ENCODE measurements around the gene LSM5.

The LSM5 gene

GRCh38 chr7:32524631-32525030, 34.5 kb upstream of the LSM5 start:
- DNase-seq (ENCODE audit: low read depth), result no peak
- Histone ChIP-seq H3K27me3 (replicated peaks; ENCODE audit: control insufficient read depth, insufficient read depth, low read length) (no peaks in the 10 kb centered on the region), H3K36me3 (ENCODE audit: control insufficient read depth, insufficient read depth, low read length, severe bottlenecking) (no peaks in the 10 kb centered on the region), H3K9me3 (ENCODE audit: control insufficient read depth, low read length) (peaks cover 1% of the 10 kb centered on the region), H3K4me3 (ENCODE audit: low read length) (no peak overlapping the region), H3K4me1 (ENCODE audit: control insufficient read depth, insufficient read depth, low read length) (no peaks in the 10 kb centered on the region), H3K9ac (ENCODE audit: low read length) (no peak overlapping the region)

- H3K4me3 ChIP-seq (ENCODE audit: low read length), result no peak overlapping the region
- H3K4me1 ChIP-seq (ENCODE audit: control insufficient read depth, insufficient read depth, low read length), result no peaks in the 10 kb centered on the region
- no peaks in the 10 kb centered on the region for H3K27me3 ChIP-seq (replicated peaks; ENCODE audit: control insufficient read depth, insufficient read depth, low read length)
- H3K36me3 ChIP-seq (ENCODE audit: control insufficient read depth, insufficient read depth, low read length, severe bottlenecking), result no peaks in the 10 kb centered on the region
- no peak for DNase-seq (ENCODE audit: low read depth)
- peaks cover 9% of the 10 kb centered on the region for H3K9me3 ChIP-seq (ENCODE audit: control insufficient read depth, low read length)
- no peak overlapping the region for H3K9ac ChIP-seq (ENCODE audit: low read length)
Observed at GRCh38 chr7:32522746-32523530, 32.8 kb upstream of the LSM5 start.

- Histone ChIP-seq H3K4me3 (ENCODE audit: low read length) (no peak overlapping the region), H3K4me1 (ENCODE audit: control insufficient read depth, insufficient read depth, low read length) (no peaks in the 10 kb centered on the region), H3K9ac (ENCODE audit: low read length) (no peak overlapping the region), H3K9me3 (ENCODE audit: control insufficient read depth, low read length) (peaks cover 9% of the 10 kb centered on the region), H3K36me3 (ENCODE audit: control insufficient read depth, insufficient read depth, low read length, severe bottlenecking) (no peaks in the 10 kb centered on the region), H3K27me3 (replicated peaks; ENCODE audit: control insufficient read depth, insufficient read depth, low read length) (no peaks in the 10 kb centered on the region)
- DNase-seq (ENCODE audit: low read depth), result no peak
Observed at GRCh38 chr7:32519763-32520162, 29.6 kb upstream of the LSM5 start.

- DNase-seq (ENCODE audit: low read depth), result no peak
- H3K4me3 ChIP-seq (ENCODE audit: low read length), result no peak overlapping the region
- H3K27me3 ChIP-seq (replicated peaks; ENCODE audit: control insufficient read depth, insufficient read depth, low read length), result no peaks in the 10 kb centered on the region
- no peak overlapping the region for H3K9ac ChIP-seq (ENCODE audit: low read length)
- no peaks in the 10 kb centered on the region for H3K4me1 ChIP-seq (ENCODE audit: control insufficient read depth, insufficient read depth, low read length)
- H3K9me3 ChIP-seq (ENCODE audit: control insufficient read depth, low read length), result peaks cover 9% of the 10 kb centered on the region
- H3K36me3 ChIP-seq (ENCODE audit: control insufficient read depth, insufficient read depth, low read length, severe bottlenecking), result no peaks in the 10 kb centered on the region
Observed at GRCh38 chr7:32518534-32519140, 28.5 kb upstream of the LSM5 start.

GRCh38 chr7:32516551-32517100, 26.4 kb upstream of the LSM5 start:
- no peak for DNase-seq (ENCODE audit: low read depth)
- Histone ChIP-seq H3K4me1 (ENCODE audit: control insufficient read depth, insufficient read depth, low read length) (peaks cover 7% of the 10 kb centered on the region), H3K9me3 (ENCODE audit: control insufficient read depth, low read length) (peaks cover 9% of the 10 kb centered on the region), H3K27me3 (replicated peaks; ENCODE audit: control insufficient read depth, insufficient read depth, low read length) (no peaks in the 10 kb centered on the region), H3K4me3 (ENCODE audit: low read length) (no peak overlapping the region), H3K9ac (ENCODE audit: low read length) (no peak overlapping the region), H3K36me3 (ENCODE audit: control insufficient read depth, insufficient read depth, low read length, severe bottlenecking) (no peaks in the 10 kb centered on the region)

GRCh38 chr7:32515890-32516550, 25.8 kb upstream of the LSM5 start:
- no peak overlapping the region for H3K4me3 ChIP-seq (ENCODE audit: low read length)
- DNase-seq (ENCODE audit: low read depth), result no peak
- H3K9ac ChIP-seq (ENCODE audit: low read length), result no peak overlapping the region
- no peaks in the 10 kb centered on the region for H3K36me3 ChIP-seq (ENCODE audit: control insufficient read depth, insufficient read depth, low read length, severe bottlenecking)
- no peaks in the 10 kb centered on the region for H3K27me3 ChIP-seq (replicated peaks; ENCODE audit: control insufficient read depth, insufficient read depth, low read length)
- peaks cover 9% of the 10 kb centered on the region for H3K9me3 ChIP-seq (ENCODE audit: control insufficient read depth, low read length)
- peaks cover 12% of the 10 kb centered on the region for H3K4me1 ChIP-seq (ENCODE audit: control insufficient read depth, insufficient read depth, low read length)

GRCh38 chr7:32513210-32513609, 23.0 kb upstream of the LSM5 start:
- Histone ChIP-seq H3K27me3 (replicated peaks; ENCODE audit: control insufficient read depth, insufficient read depth, low read length) (no peaks in the 10 kb centered on the region), H3K36me3 (ENCODE audit: control insufficient read depth, insufficient read depth, low read length, severe bottlenecking) (no peaks in the 10 kb centered on the region), H3K4me3 (ENCODE audit: low read length) (no peak overlapping the region), H3K9ac (ENCODE audit: low read length) (no peak overlapping the region), H3K4me1 (ENCODE audit: control insufficient read depth, insufficient read depth, low read length) (peaks cover 12% of the 10 kb centered on the region), H3K9me3 (ENCODE audit: control insufficient read depth, low read length) (no peaks in the 10 kb centered on the region)
- DNase-seq (ENCODE audit: low read depth), result no peak

- no peaks in the 10 kb centered on the region for H3K27me3 ChIP-seq (replicated peaks; ENCODE audit: control insufficient read depth, insufficient read depth, low read length)
- H3K36me3 ChIP-seq (ENCODE audit: control insufficient read depth, insufficient read depth, low read length, severe bottlenecking), result peaks cover 3% of the 10 kb centered on the region
- H3K4me3 ChIP-seq (ENCODE audit: low read length), result no peak overlapping the region
- DNase-seq (ENCODE audit: low read depth), result peak; percentile 46
- no peak overlapping the region for H3K9ac ChIP-seq (ENCODE audit: low read length)
- peaks cover 20% of the 10 kb centered on the region for H3K4me1 ChIP-seq (ENCODE audit: control insufficient read depth, insufficient read depth, low read length)
- no peaks in the 10 kb centered on the region for H3K9me3 ChIP-seq (ENCODE audit: control insufficient read depth, low read length)
Observed at GRCh38 chr7:32511791-32512190, 21.6 kb upstream of the LSM5 start.

GRCh38 chr7:32507414-32507813, 17.2 kb upstream of the LSM5 start:
- H3K9me3 ChIP-seq (ENCODE audit: control insufficient read depth, low read length), result no peaks in the 10 kb centered on the region
- peak; percentile 34 for DNase-seq (ENCODE audit: low read depth)
- H3K36me3 ChIP-seq (ENCODE audit: control insufficient read depth, insufficient read depth, low read length, severe bottlenecking), result peaks cover 3% of the 10 kb centered on the region
- no peak overlapping the region for H3K4me3 ChIP-seq (ENCODE audit: low read length)
- H3K4me1 ChIP-seq (ENCODE audit: control insufficient read depth, insufficient read depth, low read length), result peaks cover 31% of the 10 kb centered on the region
- no peak overlapping the region for H3K9ac ChIP-seq (ENCODE audit: low read length)
- no peaks in the 10 kb centered on the region for H3K27me3 ChIP-seq (replicated peaks; ENCODE audit: control insufficient read depth, insufficient read depth, low read length)

- H3K27me3 ChIP-seq (replicated peaks; ENCODE audit: control insufficient read depth, insufficient read depth, low read length), result no peaks in the 10 kb centered on the region
- H3K4me3 ChIP-seq (ENCODE audit: low read length), result peak overlapping the region; percentile 65
- peaks cover 3% of the 10 kb centered on the region for H3K36me3 ChIP-seq (ENCODE audit: control insufficient read depth, insufficient read depth, low read length, severe bottlenecking)
- H3K4me1 ChIP-seq (ENCODE audit: control insufficient read depth, insufficient read depth, low read length), result peaks cover 32% of the 10 kb centered on the region
- H3K9me3 ChIP-seq (ENCODE audit: control insufficient read depth, low read length), result no peaks in the 10 kb centered on the region
- DNase-seq (ENCODE audit: low read depth), result peak; percentile 49
- no peak overlapping the region for H3K9ac ChIP-seq (ENCODE audit: low read length)
Observed at GRCh38 chr7:32506266-32507054, 16.3 kb upstream of the LSM5 start.

- Histone ChIP-seq H3K9ac (ENCODE audit: low read length) (no peak overlapping the region), H3K9me3 (ENCODE audit: control insufficient read depth, low read length) (no peaks in the 10 kb centered on the region), H3K27me3 (replicated peaks; ENCODE audit: control insufficient read depth, insufficient read depth, low read length) (no peaks in the 10 kb centered on the region), H3K4me1 (ENCODE audit: control insufficient read depth, insufficient read depth, low read length) (peaks cover 39% of the 10 kb centered on the region), H3K36me3 (ENCODE audit: control insufficient read depth, insufficient read depth, low read length, severe bottlenecking) (peaks cover 3% of the 10 kb centered on the region), H3K4me3 (ENCODE audit: low read length) (no peak overlapping the region)
- DNase-seq (ENCODE audit: low read depth), result no peak
Observed at GRCh38 chr7:32502728-32503127, 12.5 kb upstream of the LSM5 start.
